Osteoblast (primary cell): ENCODE measurements around the gene GNS. TPM values are rescaled to one million over a fixed set of nuclear protein-coding genes. Genes with fewer than 3 reads are reported as not detected.

Experiments
- DNase-seq: peaks from one replicate; pipeline ENCODE4 v3.0.0; 2011; ENCODE audit warnings: low spot score, mixed read lengths; ENCODE audit not compliant: insufficient read length; ENCODE audit errors: missing footprints
- H2AFZ ChIP-seq: 2 replicates; pipeline ENCODE4 v1.6.0; 2011; ENCODE audit warnings: mild to moderate bottlenecking, low read length
- H3K27ac ChIP-seq: 2 replicates; pipeline ENCODE4 v1.5.1; 2011; ENCODE audit warnings: mild to moderate bottlenecking, low read depth, low read length, moderate library complexity
- H3K27me3 ChIP-seq: 2 replicates; pipeline ENCODE4 v1.6.0; 2012; ENCODE audit warnings: mild to moderate bottlenecking, control low read depth, inconsistent platforms, low read length, moderate library complexity; ENCODE audit not compliant: insufficient read depth
- H3K36me3 ChIP-seq: 2 replicates; pipeline ENCODE4 v1.5.1; 2011; ENCODE audit warnings: mild to moderate bottlenecking, low read length, control low read depth, moderate library complexity; ENCODE audit not compliant: insufficient read depth
- H3K4me1 ChIP-seq: 2 replicates; pipeline ENCODE4 v1.5.1; 2011; ENCODE audit warnings: mild to moderate bottlenecking, low read length, control low read depth, moderate library complexity; ENCODE audit not compliant: insufficient read depth
- H3K4me2 ChIP-seq: 2 replicates; pipeline ENCODE4 v1.6.0; 2011; ENCODE audit warnings: mild to moderate bottlenecking, low read length; ENCODE audit not compliant: insufficient read depth
- H3K4me3 ChIP-seq: fragments of 200-600 bp; sonication (generic); 3 replicates; pipeline ENCODE4 v1.5.1; 2012; ENCODE audit warnings: mild to moderate bottlenecking, low read length, inconsistent platforms; ENCODE audit not compliant: insufficient read depth
- H3K79me2 ChIP-seq: 2 replicates; pipeline ENCODE4 v1.6.0; 2012; ENCODE audit warnings: mild to moderate bottlenecking, low read length, control low read depth, inconsistent platforms; ENCODE audit not compliant: insufficient read depth
- H3K9me3 ChIP-seq: 2 replicates; pipeline ENCODE4 v1.5.1; 2011; ENCODE audit warnings: low read depth, low read length, control low read depth
- H4K20me1 ChIP-seq: 2 replicates; pipeline ENCODE4 v1.6.0; 2012; ENCODE audit warnings: mild to moderate bottlenecking, low read length, control low read depth; ENCODE audit not compliant: insufficient read depth
- CTCF ChIP-seq: IDR thresholded peaks from 2 replicates; pipeline ENCODE4 v1.5.1; 2011; ENCODE audit warnings: mild to moderate bottlenecking, low read depth, low read length, moderate library complexity; ENCODE audit errors: extremely low read depth
- total RNA-seq: library from RNA; depleted of rRNA; stranded (reverse); fragments of >200 nt; gene quantifications from 2 replicates; pipeline ENCODE4 v1.2.3, GENCODE V29; 2012

Gene GNS
- total RNA-seq, 1 donor, result 277 TPM

- Histone ChIP-seq H3K4me3 (no peak overlapping the region), H3K27ac (no peak overlapping the region), H3K9me3 (no peaks in the 10 kb centered on the region), H4K20me1 (peaks cover 3% of the 10 kb centered on the region), H3K27me3 (no peaks in the 10 kb centered on the region), H3K36me3 (peaks cover 21% of the 10 kb centered on the region), H3K4me1 (peaks cover 11% of the 10 kb centered on the region), H2AFZ (peak overlapping the region; percentile 29), H3K4me2 (no peak overlapping the region), H3K79me2 (no peaks in the 10 kb centered on the region)
- DNase-seq, result no peak
- TF ChIP-seq CTCF, result no peak
These were observed 23.8 kb downstream of the GNS start for GRCh38 chr12:64735442-64735841.

- Histone ChIP-seq H3K27me3 (no peaks in the 10 kb centered on the region), H3K27ac (no peak overlapping the region), H3K4me3 (no peak overlapping the region), H3K4me1 (peaks cover 11% of the 10 kb centered on the region), H3K9me3 (no peaks in the 10 kb centered on the region), H3K4me2 (peak overlapping the region; percentile 5), H3K79me2 (no peaks in the 10 kb centered on the region), H2AFZ (no peak overlapping the region), H4K20me1 (peaks cover 3% of the 10 kb centered on the region), H3K36me3 (peaks cover 14% of the 10 kb centered on the region)
- no peak for DNase-seq
- no peak for TF ChIP-seq CTCF
These were observed 25.3 kb downstream of the GNS start for GRCh38 chr12:64733857-64734256.

- no peak overlapping the region for H3K4me2 ChIP-seq
These were observed 27.5 kb downstream of the GNS start for GRCh38 chr12:64731683-64732082.

GRCh38 chr12:64730588-64730969 is 28.6 kb downstream of the GNS start:
- Histone ChIP-seq H3K4me3 (no peak overlapping the region), H3K27me3 (no peaks in the 10 kb centered on the region), H4K20me1 (peaks cover 3% of the 10 kb centered on the region), H3K9me3 (no peaks in the 10 kb centered on the region), H3K27ac (no peak overlapping the region), H3K79me2 (no peaks in the 10 kb centered on the region), H2AFZ (no peak overlapping the region), H3K36me3 (peaks cover 13% of the 10 kb centered on the region), H3K4me2 (no peak overlapping the region), H3K4me1 (peaks cover 11% of the 10 kb centered on the region)
- no peak for TF ChIP-seq CTCF
- DNase-seq, result no peak

More at GRCh38 chr12:64731683-64732082, 27.5 kb downstream of the GNS start:
- no peak overlapping the region for H2AFZ ChIP-seq
- H3K4me1 ChIP-seq, result peaks cover 11% of the 10 kb centered on the region
- DNase-seq, result no peak
- no peak overlapping the region for H3K4me3 ChIP-seq
- H3K79me2 ChIP-seq, result no peaks in the 10 kb centered on the region
- no peak for TF ChIP-seq CTCF
- H3K36me3 ChIP-seq, result peaks cover 13% of the 10 kb centered on the region
- no peaks in the 10 kb centered on the region for H3K27me3 ChIP-seq
- H3K27ac ChIP-seq, result no peak overlapping the region
- H4K20me1 ChIP-seq, result peaks cover 3% of the 10 kb centered on the region
- H3K9me3 ChIP-seq, result no peaks in the 10 kb centered on the region
